IPS DF 4.7 (cell line): Measurements from ENCODE around the gene LRRK1.

Experiments
- DNase-seq: peaks from one replicate; pipeline ENCODE4 v3.0.0-alpha.2; 2013; ENCODE audit warnings: low spot score; ENCODE audit errors: extremely low read depth

LRRK1 gene

GRCh38 chr15:101022876-101023275, 103.7 kb downstream of the LRRK1 start:
- DNase-seq = no peak

- DNase-seq = no peak
Observed at GRCh38 chr15:101023501-101024072, 104.4 kb downstream of the LRRK1 start.

- DNase-seq = no peak
Observed at GRCh38 chr15:101024073-101024695, 105.0 kb downstream of the LRRK1 start.

GRCh38 chr15:101024706-101025500, 105.7 kb downstream of the LRRK1 start:
- no peak for DNase-seq

- DNase-seq = no peak
Observed at GRCh38 chr15:101025501-101025885, 106.3 kb downstream of the LRRK1 start.

GRCh38 chr15:101025896-101026631, 106.9 kb downstream of the LRRK1 start:
- DNase-seq = no peak

GRCh38 chr15:101026656-101027272, 107.6 kb downstream of the LRRK1 start:
- no peak for DNase-seq

- DNase-seq = no peak
Observed at GRCh38 chr15:101027273-101027901, 108.2 kb downstream of the LRRK1 start.

- DNase-seq = no peak
Observed at GRCh38 chr15:101027920-101028319, 108.8 kb downstream of the LRRK1 start.

GRCh38 chr15:101028321-101028720, 109.2 kb downstream of the LRRK1 start:
- DNase-seq = no peak

- no peak for DNase-seq
Observed at GRCh38 chr15:101028772-101029438, 109.7 kb downstream of the LRRK1 start.

GRCh38 chr15:101029971-101030661, 111.0 kb downstream of the LRRK1 start:
- DNase-seq = no peak

- DNase-seq = no peak
Observed at GRCh38 chr15:101031213-101031612, 112.1 kb downstream of the LRRK1 start.

GRCh38 chr15:101033801-101034200, 114.6 kb downstream of the LRRK1 start:
- no peak for DNase-seq

GRCh38 chr15:101035611-101036010, 116.5 kb downstream of the LRRK1 start:
- DNase-seq = no peak

GRCh38 chr15:101036189-101036588, 117.0 kb downstream of the LRRK1 start:
- no peak for DNase-seq

GRCh38 chr15:101037090-101037830, 118.1 kb downstream of the LRRK1 start:
- no peak for DNase-seq

GRCh38 chr15:101038327-101039003, 119.3 kb downstream of the LRRK1 start:
- DNase-seq = no peak

- DNase-seq = no peak
Observed at GRCh38 chr15:101039461-101039860, 120.3 kb downstream of the LRRK1 start.
